A549 (cell line): ENCODE measurements around the gene TP53I3. TPM values are rescaled to one million over a fixed set of nuclear protein-coding genes. Genes with fewer than 3 reads are reported as not detected.

Experiments used
- ATAC-seq, 2 experiments: fragments of 200-7000 bp in 1 of 2; fragments of >200 bp in 1 of 2; cut with Nextera tagmentation in 1 of 2; cut with Tn5 transposase in 1 of 2; 3 replicates each; pipeline versions ENCODE4 v1.8.0 to v1.9.1; 2018 to 2020; ENCODE audit warnings: mild to moderate bottlenecking in 1 of 2, moderate library complexity in 1 of 2
- CTCF ChIA-PET: fragments of 300-600 bp; sonication (Branson Sonifier 250); formaldehyde crosslinking; extraction: SDS; loops from one replicate; lab custom pipeline; 2021; ENCODE audit warnings: antibody characterized with exemption, inconsistent platforms; lab: Yijun Ruan, JAX
- POLR2A ChIA-PET: fragments of 350-600 bp; formaldehyde crosslinking; extraction: SDS; loops from one replicate; lab custom pipeline; 2021; ENCODE audit warnings: antibody characterized with exemption, inconsistent platforms; lab: Yijun Ruan, JAX
- DNase-seq, 2 experiments: peaks; one replicate each; pipeline versions ENCODE4 v3.0.0 to v3.0.0-alpha.2; 2011 to 2016; ENCODE audit warnings: low read depth in 1 of 2, low spot score in 1 of 2
- FAIRE-seq: peaks from 2 replicates; lab custom pipeline; 2011; peaks lifted over from hg19 to GRCh38; lab: Jason Lieb, UNC
- H3K27ac ChIP-seq, 2 experiments: fragments of >200 bp; sonication (Bioruptor Twin); formaldehyde crosslinking; 3 replicates each; pipeline ENCODE4 v1.5.1; 2016 to 2017
- H3K4me1 ChIP-seq: fragments of >200 bp; sonication (Bioruptor Twin); formaldehyde crosslinking; 3 replicates; pipeline ENCODE4 v1.6.1; 2016
- H3K4me2 ChIP-seq: fragments of >200 bp; sonication (Bioruptor Twin); formaldehyde crosslinking; 3 replicates; pipeline ENCODE4 v1.6.1; 2016
- H3K4me3 ChIP-seq: fragments of >200 bp; sonication (Bioruptor Twin); formaldehyde crosslinking; 3 replicates; pipeline ENCODE4 v1.5.1; 2016
- H3K9me3 ChIP-seq: fragments of >200 bp; sonication (Bioruptor Twin); formaldehyde crosslinking; 3 replicates; pipeline ENCODE4 v1.6.1; 2016
- CBX2 ChIP-seq: fragments of 200-600 bp; sonication (generic); IDR thresholded peaks from 2 replicates; pipeline ENCODE4 v1.6.1; 2016; ENCODE audit warnings: low read depth, mild to moderate bottlenecking, borderline replicate concordance
- CBX8 ChIP-seq: fragments of 200-600 bp; sonication (generic); IDR thresholded peaks from 2 replicates; pipeline ENCODE4 v1.6.1; 2016
- EHF ChIP-seq: fragments of 250-450 bp; sonication (Bioruptor Pico); IDR thresholded peaks from 2 replicates; pipeline ENCODE4 v1.5.0; 2020; ENCODE audit warnings: mild to moderate bottlenecking
- EP300 ChIP-seq, 2 experiments: fragments of >200 bp; sonication (Bioruptor Twin); formaldehyde crosslinking; IDR thresholded peaks; 2 replicates in 1 of 2; 3 replicates in 1 of 2; pipeline ENCODE4 v1.6.1; 2016 to 2017
- FOSL2 ChIP-seq, 2 experiments: fragments of 450-650 bp in 1 of 2; fragments of >200 bp in 1 of 2; sonication (Bioruptor Twin) in 1 of 2; formaldehyde crosslinking; IDR thresholded peaks; 2 replicates each; pipeline versions ENCODE4 v1.5.0 to v1.6.1; 2016 to 2020; ENCODE audit warnings: mild to moderate bottlenecking in 1 of 2, moderate library complexity in 1 of 2
- FOXS1 ChIP-seq: fragments of 250-450 bp; sonication (Bioruptor Pico); IDR thresholded peaks from 2 replicates; pipeline ENCODE4 v1.5.0; 2020; ENCODE audit warnings: mild to moderate bottlenecking, moderate library complexity
- GATA3 ChIP-seq: IDR thresholded peaks from 2 replicates; pipeline ENCODE4 v1.6.1; 2012; ENCODE audit warnings: borderline replicate concordance
- HDAC2 ChIP-seq: fragments of 200-600 bp; sonication (generic); IDR thresholded peaks from 2 replicates; pipeline ENCODE4 v1.6.1; 2016
- HOXA7 ChIP-seq: fragments of 250-450 bp; sonication (Bioruptor Pico); IDR thresholded peaks from 2 replicates; pipeline ENCODE4 v1.5.0; 2020; ENCODE audit warnings: mild to moderate bottlenecking, moderate library complexity
- HOXB13 ChIP-seq: fragments of 250-450 bp; sonication (Bioruptor Pico); IDR thresholded peaks from 2 replicates; pipeline ENCODE4 v1.5.0; 2020; ENCODE audit warnings: low read depth, mild to moderate bottlenecking, moderate library complexity
- MAFK ChIP-seq: fragments of 450-650 bp; IDR thresholded peaks from 2 replicates; pipeline ENCODE4 v1.6.1; 2014; ENCODE audit not compliant: partially characterized antibody
- MAZ ChIP-seq: fragments of 150-350 bp; IDR thresholded peaks from 2 replicates; pipeline ENCODE4 v1.6.1; 2014; ENCODE audit warnings: antibody characterized with exemption, low read depth, low read length, borderline replicate concordance
- PHF8 ChIP-seq: fragments of 200-600 bp; sonication (generic); IDR thresholded peaks from 2 replicates; pipeline ENCODE4 v1.6.1; 2016; ENCODE audit warnings: low read depth, mild to moderate bottlenecking, antibody characterized with exemption, moderate library complexity, borderline replicate concordance
- POLR2A ChIP-seq: IDR thresholded peaks from 2 replicates; pipeline ENCODE4 v1.6.1; 2012; ENCODE audit warnings: mild to moderate bottlenecking, low read length
- RCOR1 ChIP-seq: fragments of 150-350 bp; IDR thresholded peaks from 2 replicates; pipeline ENCODE4 v1.6.1; 2014; ENCODE audit warnings: antibody characterized with exemption, low read length, low read depth
- RFX5 ChIP-seq: fragments of 450-650 bp; IDR thresholded peaks from 2 replicates; pipeline ENCODE4 v1.7.1; 2014; ENCODE audit warnings: antibody characterized with exemption, mild to moderate bottlenecking, moderate library complexity
- SMC3 ChIP-seq: fragments of >200 bp; sonication (Bioruptor Twin); formaldehyde crosslinking; IDR thresholded peaks from 3 replicates; pipeline ENCODE4 v1.6.1; 2018; ENCODE audit warnings: inconsistent platforms
- TFCP2L1 ChIP-seq: fragments of 250-450 bp; sonication (Bioruptor Pico); IDR thresholded peaks from 2 replicates; pipeline ENCODE4 v1.5.0; 2021; ENCODE audit warnings: mild to moderate bottlenecking
- ZSCAN20 ChIP-seq: fragments of 250-450 bp; sonication (Bioruptor Pico); IDR thresholded peaks from 2 replicates; pipeline ENCODE4 v1.8.0; 2022; ENCODE audit warnings: mild to moderate bottlenecking, moderate library complexity
- WGBS: methylation state at CpG from one replicate; pipeline ENCODE4 v1.1.6; 2017; ENCODE audit errors: missing lambda C conversion rate; 5-methylcytosine and 5-hydroxymethylcytosine counted together
- polyA plus RNA-seq, 4 experiments: library from polyadenylated mRNA; depleted of rRNA in 3 of 4; stranded (reverse); fragments of >200 nt; fragmentation: RNase III in 1 of 4; extraction: RNeasy Plus Mini Kit Qiagen cat#74134 plus additional on column Dnase treatment in 1 of 4; gene quantifications; 2 replicates in 3 of 4; 3 replicates in 1 of 4; pipeline ENCODE4 v1.2.3, GENCODE V29; 2011 to 2017
- TF ChIP-seq, protein P1 (sequence below): fragments of >200 bp; sonication (Bioruptor Twin); formaldehyde crosslinking; IDR thresholded peaks from 2 replicates; pipeline ENCODE4 v1.6.1; 2016
- TF ChIP-seq, protein P2 (sequence below): fragments of >200 bp; sonication (Bioruptor Twin); formaldehyde crosslinking; IDR thresholded peaks from 3 replicates; pipeline ENCODE4 v1.6.1; 2016
- TF ChIP-seq, protein P3 (sequence below): fragments of 450-650 bp; IDR thresholded peaks from 2 replicates; pipeline ENCODE4 v1.6.1; 2014; ENCODE audit warnings: antibody characterized with exemption
- TF ChIP-seq, protein P4 (sequence below): IDR thresholded peaks from 2 replicates; pipeline ENCODE4 v1.6.1; 2012

TP53I3 gene
- polyA plus RNA-seq, 2 of the 4 experiments (the other 2 are of a cell fraction) = 93.7 to 173 TPM

DNA sequence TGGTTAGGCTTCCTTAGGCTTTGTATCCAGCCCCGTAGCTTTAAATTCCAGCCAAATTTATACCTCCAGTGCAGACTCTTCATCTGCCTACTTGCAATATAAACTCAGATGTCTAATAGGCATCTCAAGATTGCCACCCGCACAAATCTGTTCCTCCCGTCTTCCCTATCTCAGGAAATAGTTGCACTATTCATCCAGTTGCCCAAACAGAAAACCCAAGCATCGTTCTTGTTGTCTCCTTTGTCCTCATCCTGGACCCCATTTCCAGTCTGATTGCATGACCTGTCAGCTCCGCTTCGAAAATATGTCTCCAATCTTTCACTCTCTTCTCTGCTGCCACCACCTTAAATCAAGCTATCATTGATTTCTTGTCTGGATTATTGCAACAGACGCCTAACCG lies 32.8 kb downstream of the TP53I3 start:
- WGBS = 82% methylated on average over 8 of the region's 8 CpGs
- H3K4me2 ChIP-seq = no peak overlapping the region
- no peak for DNase-seq
- POLR2A ChIA-PET = no interaction called here
- FAIRE-seq = no peak
- TF ChIP-seq MAFK = no peak
- no peak for TF ChIP-seq RCOR1
- no peak for TF ChIP-seq RFX5
- TF ChIP-seq HDAC2 = no peak
- no peak for TF ChIP-seq FOXS1
- no peak for TF ChIP-seq FOSL2 (IDR thresholded peaks at IDR 0.05)
- no peak for TF ChIP-seq FOSL2 (CRISPR knock-in tag; IDR thresholded peaks at IDR 0.05)
- no peak for TF ChIP-seq EP300 (IDR thresholded peaks at IDR 0.05)
- TF ChIP-seq HOXB13 (CRISPR knock-in tag) = no peak
- TF ChIP-seq, protein P1, sequence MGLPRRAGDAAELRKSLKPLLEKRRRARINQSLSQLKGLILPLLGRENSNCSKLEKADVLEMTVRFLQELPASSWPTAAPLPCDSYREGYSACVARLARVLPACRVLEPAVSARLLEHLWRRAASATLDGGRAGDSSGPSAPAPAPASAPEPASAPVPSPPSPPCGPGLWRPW = no peak
- no peak for TF ChIP-seq TFCP2L1 (CRISPR knock-in tag)
- TF ChIP-seq CBX8 = no peak
- TF ChIP-seq, all 56 proteins: peak for 0
- Histone ChIP-seq H3K9me3 (no peaks in the 10 kb centered on the region), H3K4me3 (no peak overlapping the region), H3K27ac (no peak overlapping the region), H3K4me1 (peaks cover 14% of the 10 kb centered on the region)
- CTCF ChIA-PET = interaction anchor here (1.9 to 5.2 kb wide), 5 partner anchors 8 to 125 kb away, joined by 5 to 30 read pairs (median 16); partner anchors contain the start of genes ATAD2B and TP53I3
- ATAC-seq = no peak

DNA sequence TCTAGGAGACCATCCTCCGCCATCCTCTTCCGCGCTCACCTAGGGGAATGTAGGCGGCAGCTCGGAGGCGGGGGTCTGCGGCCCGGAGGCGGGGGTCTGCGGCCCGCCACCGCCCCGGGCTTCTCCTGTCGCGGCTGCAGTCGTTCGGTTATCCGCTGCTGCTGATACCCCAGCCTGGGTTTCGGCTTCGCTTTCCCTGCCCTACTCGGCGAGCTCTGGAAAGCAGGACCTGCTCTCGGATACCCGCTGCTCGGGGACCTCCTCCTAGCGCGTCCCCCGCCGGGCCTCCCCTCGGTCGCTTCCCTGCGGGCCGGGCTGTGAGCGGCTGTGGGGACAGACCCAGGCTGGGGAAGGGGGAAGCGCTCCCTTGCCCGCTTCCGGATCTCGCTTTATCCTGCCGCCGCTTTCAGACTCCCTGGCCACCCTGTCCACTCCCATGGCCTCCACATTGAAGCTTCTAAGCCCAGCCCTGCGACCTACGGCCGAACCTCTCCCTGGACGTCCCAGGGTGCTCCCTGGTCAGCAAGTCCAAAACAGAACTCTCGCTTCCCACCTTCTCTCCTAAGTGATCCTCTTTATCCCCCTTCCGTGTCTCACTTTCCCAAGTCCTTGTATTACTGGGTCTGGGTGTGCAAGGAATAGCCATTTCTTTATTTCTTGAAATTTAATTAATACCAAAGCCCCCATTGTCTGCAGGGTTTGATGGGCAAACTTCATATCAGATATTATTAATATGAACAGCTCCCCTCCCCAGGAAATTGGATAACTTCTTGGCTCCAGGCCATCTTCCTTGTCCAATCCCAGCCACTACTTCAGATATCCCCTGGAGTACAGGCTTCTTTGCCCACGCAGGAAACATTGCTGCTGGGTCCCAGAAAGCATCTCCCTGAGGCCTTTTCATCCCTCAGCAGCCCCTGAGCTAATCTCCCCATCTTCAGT lies 34.3 kb downstream of the TP53I3 start:
- WGBS = 59% methylated on average over 44 of the region's 47 CpGs
- no peaks in the 10 kb centered on the region for H3K9me3 ChIP-seq
- ATAC-seq (peak in 1 of 2 experiments; percentile 2; a peak in 2 of 6 replicates), DNase-seq (no peak), FAIRE-seq (no peak)
- H3K27ac ChIP-seq = peak overlapping the region; percentile 78 to 86; a peak in 5 of 6 replicates
- TF ChIP-seq, protein P2, sequence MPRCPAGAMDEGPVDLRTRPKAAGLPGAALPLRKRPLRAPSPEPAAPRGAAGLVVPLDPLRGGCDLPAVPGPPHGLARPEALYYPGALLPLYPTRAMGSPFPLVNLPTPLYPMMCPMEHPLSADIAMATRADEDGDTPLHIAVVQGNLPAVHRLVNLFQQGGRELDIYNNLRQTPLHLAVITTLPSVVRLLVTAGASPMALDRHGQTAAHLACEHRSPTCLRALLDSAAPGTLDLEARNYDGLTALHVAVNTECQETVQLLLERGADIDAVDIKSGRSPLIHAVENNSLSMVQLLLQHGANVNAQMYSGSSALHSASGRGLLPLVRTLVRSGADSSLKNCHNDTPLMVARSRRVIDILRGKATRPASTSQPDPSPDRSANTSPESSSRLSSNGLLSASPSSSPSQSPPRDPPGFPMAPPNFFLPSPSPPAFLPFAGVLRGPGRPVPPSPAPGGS = no peak
- TF ChIP-seq GATA3 = no peak
- no peak for TF ChIP-seq MAFK
- no peak for TF ChIP-seq MAZ
- no peak for TF ChIP-seq FOSL2 (IDR thresholded peaks at IDR 0.05)
- no peak for TF ChIP-seq FOSL2 (CRISPR knock-in tag; IDR thresholded peaks at IDR 0.05)
- TF ChIP-seq PHF8 = no peak
- no peak for TF ChIP-seq CBX2
- TF ChIP-seq TFCP2L1 (CRISPR knock-in tag) = no peak
- no peak for TF ChIP-seq ZSCAN20
- TF ChIP-seq EHF (CRISPR knock-in tag) = no peak
- H3K4me1 ChIP-seq = peaks cover 24% of the 10 kb centered on the region
- peak overlapping the region; percentile 76 for H3K4me3 ChIP-seq
- peak overlapping the region; percentile 89 for H3K4me2 ChIP-seq
- CTCF ChIA-PET = interaction anchor here (1.0 to 5.2 kb wide), 6 partner anchors 10 to 124 kb away, joined by 3 to 30 read pairs (median 10); partner anchors contain the start of gene TP53I3
- POLR2A ChIA-PET = interaction anchor here (2.8 kb wide), 1 partner anchor 34 kb away, joined by 8 read pairs; the partner anchor contains the start of gene TP53I3

DNA sequence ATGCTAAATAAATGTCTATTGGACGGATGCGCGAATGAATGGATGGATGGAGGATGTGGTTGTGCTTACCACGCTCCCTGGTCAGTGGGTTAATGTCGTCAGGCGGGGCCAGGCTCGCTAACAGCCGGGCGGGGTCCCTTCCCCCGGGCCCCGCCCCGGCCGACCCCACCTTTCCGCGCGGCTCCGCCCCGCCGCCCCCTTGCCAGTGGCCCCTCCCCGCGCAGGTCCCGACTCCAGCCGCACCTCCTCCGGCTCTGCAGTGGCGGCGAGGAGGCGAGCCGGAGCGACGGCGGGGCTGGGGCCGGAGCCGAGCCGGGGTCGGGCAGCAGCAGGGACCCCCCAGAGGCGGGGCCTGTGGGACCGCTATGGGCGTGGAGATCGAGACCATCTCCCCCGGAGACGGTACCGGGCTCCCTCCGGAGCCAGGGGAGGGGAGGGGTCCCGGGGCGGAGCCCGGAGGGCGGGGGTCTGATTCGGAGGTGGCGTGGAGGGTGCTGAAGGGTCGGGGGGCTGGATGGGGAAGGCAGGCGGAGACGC lies 35.1 kb downstream of the TP53I3 start, which contains the start of gene FKBP1B:
Gene FKBP1B, plus strand, starts transcription at position 257 of the 537 bp plus-strand sequence. Its CDS starts 109 bp downstream, at position 366.
- Histone ChIP-seq H3K4me3 (peak within 1 kb of the TSS; percentile 76), H3K4me1 (peaks cover 24% of the 10 kb centered on the region), H3K4me2 (peak within 1 kb of the TSS; percentile 89), H3K27ac (peak within 1 kb of the TSS; percentile 78 to 86), H3K9me3 (no peaks in the 10 kb centered on the region)
- CTCF ChIA-PET = interaction anchor here (1.0 to 5.2 kb wide), 7 partner anchors 11 to 226 kb away, joined by 3 to 30 read pairs (median 4); partner anchors contain the start of gene ATAD2B
- 11% methylated on average over 10 of the region's 52 CpGs for WGBS
- peak; percentile 36 to 68 for ATAC-seq
- FAIRE-seq = no peak
- peak; percentile 40 to 67 for DNase-seq
- POLR2A ChIA-PET = interaction anchor here (1.0 to 2.8 kb wide), 3 partner anchors 27 to 123 kb away, joined by 5 to 8 read pairs (median 7); partner anchors contain the start of genes ATAD2B, SF3B6 and TP53I3
- TF ChIP-seq, protein P3, sequence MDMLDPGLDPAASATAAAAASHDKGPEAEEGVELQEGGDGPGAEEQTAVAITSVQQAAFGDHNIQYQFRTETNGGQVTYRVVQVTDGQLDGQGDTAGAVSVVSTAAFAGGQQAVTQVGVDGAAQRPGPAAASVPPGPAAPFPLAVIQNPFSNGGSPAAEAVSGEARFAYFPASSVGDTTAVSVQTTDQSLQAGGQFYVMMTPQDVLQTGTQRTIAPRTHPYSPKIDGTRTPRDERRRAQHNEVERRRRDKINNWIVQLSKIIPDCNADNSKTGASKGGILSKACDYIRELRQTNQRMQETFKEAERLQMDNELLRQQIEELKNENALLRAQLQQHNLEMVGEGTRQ = no peak
- TF ChIP-seq POLR2A = peak; percentile 50
- TF ChIP-seq HOXA7 (CRISPR knock-in tag) = no peak
- TF ChIP-seq, protein P4, sequence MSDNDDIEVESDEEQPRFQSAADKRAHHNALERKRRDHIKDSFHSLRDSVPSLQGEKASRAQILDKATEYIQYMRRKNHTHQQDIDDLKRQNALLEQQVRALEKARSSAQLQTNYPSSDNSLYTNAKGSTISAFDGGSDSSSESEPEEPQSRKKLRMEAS = 0 out of 2 replicates have a peak, but pooled peaks have one; percentile 34
- 0 out of 3 replicates have a peak, but pooled peaks have one; percentile 9 for TF ChIP-seq SMC3
